Colonic mucosa (tissue), 4 donors: Measurements from ENCODE around the gene ZNF319. TPM values are rescaled to one million over a fixed set of nuclear protein-coding genes. Genes with fewer than 3 reads are reported as not detected.

Source experiments
- DNase-seq: peaks from one replicate; pipeline ENCODE4 v3.0.0-alpha.2; 2020
- H3K27ac ChIP-seq: fragments of 200-600 bp; one replicate; pipeline ENCODE4 v1.8.0; 2021
- H3K27me3 ChIP-seq: fragments of 200-600 bp; one replicate; pipeline ENCODE4 v1.8.0; 2021
- H3K36me3 ChIP-seq: fragments of 200-600 bp; one replicate; pipeline ENCODE4 v1.8.0; 2021
- H3K4me1 ChIP-seq: fragments of 200-600 bp; one replicate; pipeline ENCODE4 v1.8.0; 2021; ENCODE audit warnings: mild to moderate bottlenecking
- H3K4me3 ChIP-seq: fragments of 200-600 bp; one replicate; pipeline ENCODE4 v1.8.0; 2021
- H3K9ac ChIP-seq, 2 donors: one replicate each; pipeline ENCODE4 v1.7.0; 2013; ENCODE audit warnings: control low read depth in 2 of 2, low read depth in 2 of 2, low read length in 2 of 2
- H3K9me3 ChIP-seq: fragments of 200-600 bp; one replicate; pipeline ENCODE4 v1.8.0; 2021
- CTCF ChIP-seq: fragments of 200-600 bp; IDR thresholded peaks from one replicate; pipeline ENCODE4 v1.8.0; 2022; ENCODE audit warnings: antibody characterized with exemption, mild to moderate bottlenecking
- intact Hi-C: fragments of 100-400 bp; cut with DNase I; formaldehyde crosslinking; loops from one replicate; pipeline ENCODE4 v1.14.1; 2022
- total RNA-seq, 2 donors: library from RNA; stranded (reverse); fragmentation: NEBNext Ultra II Directional in 1 of 2; extraction: Animal tissue kit (Norgen Biotek cat#: 25700) in 1 of 2; gene quantifications; one replicate each; pipeline ENCODE4 v1.2.1, GENCODE V29; 2021
- donor health status: healthy.
- donor health status: DM: no; HTN: no; CAD: no.
- donor health status: DM: no; HTN: no; CAD: no.

The ZNF319 gene
- total RNA-seq, 2 donors from 2014 or later, result 3.5 to 5.3 TPM

GRCh38 chr16:58026139-58026704 is 25.8 kb upstream of the ZNF319 start:
- Histone ChIP-seq H3K9me3 (no peaks in the 10 kb centered on the region), H3K9ac (peak overlapping the region; percentile 87 to 92), H3K4me3 (peak overlapping the region; percentile 96), H3K27me3 (no peaks in the 10 kb centered on the region), H3K4me1 (peaks cover 17% of the 10 kb centered on the region), H3K27ac (peak overlapping the region; percentile 89), H3K36me3 (no peaks in the 10 kb centered on the region)
- peak; percentile 55 for DNase-seq
- TF ChIP-seq CTCF, result no peak
- intact Hi-C loops, result loop anchor here (5.0 kb wide), 1 partner anchor 171 kb away; the partner anchor contains the start of gene CSNK2A2

GRCh38 chr16:58025351-58026138 is 25.1 kb upstream of the ZNF319 start, which contains the start of gene MMP15:
Gene MMP15 (plus strand): TSS chr16:58025754. CDS start chr16:58026351, 597 bp downstream.
- intact Hi-C loops, result loop anchor here (5.0 kb wide), 1 partner anchor 172 kb away; the partner anchor contains the start of gene CSNK2A2
- Histone ChIP-seq H3K27me3 (no peaks in the 10 kb centered on the region), H3K27ac (peak within 1 kb of the TSS; percentile 89), H3K4me3 (peak within 1 kb of the TSS; percentile 96), H3K9me3 (no peaks in the 10 kb centered on the region), H3K9ac (peak within 1 kb of the TSS; percentile 87 to 92), H3K4me1 (peaks cover 17% of the 10 kb centered on the region), H3K36me3 (no peaks in the 10 kb centered on the region)
- DNase-seq, result peak; percentile 95
- no peak for TF ChIP-seq CTCF

- TF ChIP-seq CTCF, result no peak
- Histone ChIP-seq H3K4me3 (peak overlapping the region; percentile 96), H3K27me3 (no peaks in the 10 kb centered on the region), H3K9ac (peak overlapping the region; percentile 67 to 87), H3K4me1 (peaks cover 17% of the 10 kb centered on the region), H3K27ac (peak overlapping the region; percentile 89), H3K9me3 (no peaks in the 10 kb centered on the region), H3K36me3 (no peaks in the 10 kb centered on the region)
- intact Hi-C loops, result loop anchor here (5.0 kb wide), 2 partner anchors 173 to 283 kb away; partner anchors contain the start of gene CSNK2A2
- DNase-seq, result peak; percentile 94
Measured at GRCh38 chr16:58024486-58025350, 24.2 kb upstream of the ZNF319 start.

GRCh38 chr16:58022601-58023371 is 22.3 kb upstream of the ZNF319 start:
- Histone ChIP-seq H3K36me3 (no peaks in the 10 kb centered on the region), H3K27me3 (no peaks in the 10 kb centered on the region), H3K9ac (peak overlapping the region; percentile 32 to 87), H3K27ac (peak overlapping the region; percentile 61), H3K4me3 (no peak overlapping the region), H3K9me3 (no peaks in the 10 kb centered on the region), H3K4me1 (peaks cover 17% of the 10 kb centered on the region)
- no peak for TF ChIP-seq CTCF
- intact Hi-C loops, result loop anchor here (2.0 to 5.0 kb wide), 2 partner anchors 98 to 285 kb away; no protein-coding TSS in a partner anchor
- peak; percentile 77 for DNase-seq
